ENCODE measurements around the gene DNASE1L2. TPM values are rescaled to one million over a fixed set of nuclear protein-coding genes. Genes with fewer than 3 reads are reported as not detected.
"Not testable (repeated sequence)": the region's sequence is repeated elsewhere in the genome, so short reads cannot be mapped to it uniquely, and the experiment has no call there.

Gene DNASE1L2
- total RNA-seq, 1 donor from 2014 or later, result 0.51 TPM

GRCh38 chr16:2242598-2242997 lies 6.4 kb downstream of the DNASE1L2 start:
- DNase-seq, result no peak

GRCh38 chr16:2243031-2243528 lies 6.8 kb downstream of the DNASE1L2 start:
- no peak for DNase-seq

- DNase-seq, result no peak
Observed at GRCh38 chr16:2243781-2244180, 7.5 kb downstream of the DNASE1L2 start.

- no peak for DNase-seq
Observed at GRCh38 chr16:2244301-2244700, 8.1 kb downstream of the DNASE1L2 start.

GRCh38 chr16:2244926-2245795 lies 8.9 kb downstream of the DNASE1L2 start:
- no peak for DNase-seq

- DNase-seq, result no peak
Observed at GRCh38 chr16:2246301-2246885, 10.1 kb downstream of the DNASE1L2 start.

GRCh38 chr16:2250652-2251295 lies 14.5 kb downstream of the DNASE1L2 start:
- no peak for DNase-seq

GRCh38 chr16:2251296-2252111 lies 15.3 kb downstream of the DNASE1L2 start, which contains the start of gene ECI1:
TSS of gene ECI1 (minus strand) at chr16:2251587. CDS start at chr16:2251566, 21 bp downstream.
- DNase-seq, result peak; percentile 95

- no peak for DNase-seq
Observed at GRCh38 chr16:2252806-2253148, 16.5 kb downstream of the DNASE1L2 start.

- no peak for DNase-seq
Observed at GRCh38 chr16:2253293-2253692, 17.0 kb downstream of the DNASE1L2 start.

GRCh38 chr16:2256531-2257140 lies 20.4 kb downstream of the DNASE1L2 start:
- no peak for DNase-seq

- no peak for DNase-seq
Observed at GRCh38 chr16:2257726-2258125, 21.5 kb downstream of the DNASE1L2 start.

GRCh38 chr16:2258530-2258929 lies 22.3 kb downstream of the DNASE1L2 start:
- DNase-seq, result not testable (repeated sequence)

- DNase-seq, result no peak
Observed at GRCh38 chr16:2260250-2260649, 24.0 kb downstream of the DNASE1L2 start.

- not testable (repeated sequence) for DNase-seq
Observed at GRCh38 chr16:2263026-2263425, 26.8 kb downstream of the DNASE1L2 start.

- DNase-seq, result peak; percentile 36
Observed at GRCh38 chr16:2266887-2267286, 30.6 kb downstream of the DNASE1L2 start.

GRCh38 chr16:2267505-2267912 lies 31.3 kb downstream of the DNASE1L2 start:
- DNase-seq, result not testable (repeated sequence)

- DNase-seq, result peak; percentile 98
Observed at GRCh38 chr16:2267913-2268666, 31.8 kb downstream of the DNASE1L2 start, which contains the start of gene RNPS1. TSS of gene RNPS1 (minus strand) at chr16:2268126. CDS start at chr16:2264643, 3,483 bp downstream.

- DNase-seq, result no peak
Observed at GRCh38 chr16:2270070-2270462, 33.8 kb downstream of the DNASE1L2 start.

- DNase-seq, result no peak
Observed at GRCh38 chr16:2270588-2271470, 34.6 kb downstream of the DNASE1L2 start.

Measured in dermis blood vessel endothelial cell (primary cell).